GM18868 (cell line): ENCODE results near the gene ATP8A2.

Experiments
- ATAC-seq: cut with Tn5 transposase; IDR thresholded peaks from one replicate; pipeline ENCODE4 v1.9.1; 2021; ENCODE audit warnings: mild to moderate bottlenecking, moderate library complexity; ENCODE audit not compliant: unreplicated experiment

Gene ATP8A2

GRCh38 chr13:25722893-25723292 is 351.1 kb downstream of the ATP8A2 start:
- ATAC-seq = no peak

- no peak for ATAC-seq
Measured at GRCh38 chr13:25725104-25725503, 353.3 kb downstream of the ATP8A2 start.

- ATAC-seq = no peak
Measured at GRCh38 chr13:25727250-25727649, 355.5 kb downstream of the ATP8A2 start.

- no peak for ATAC-seq
Measured at GRCh38 chr13:25727810-25728209, 356.0 kb downstream of the ATP8A2 start.

GRCh38 chr13:25729201-25729600 is 357.4 kb downstream of the ATP8A2 start:
- no peak for ATAC-seq

- no peak for ATAC-seq
Measured at GRCh38 chr13:25731037-25731436, 359.3 kb downstream of the ATP8A2 start.

GRCh38 chr13:25731536-25731935 is 359.8 kb downstream of the ATP8A2 start:
- no peak for ATAC-seq

- ATAC-seq = no peak
Measured at GRCh38 chr13:25732111-25732865, 360.5 kb downstream of the ATP8A2 start.

- ATAC-seq = no peak
Measured at GRCh38 chr13:25733001-25733491, 361.3 kb downstream of the ATP8A2 start.

- no peak for ATAC-seq
Measured at GRCh38 chr13:25733696-25734435, 362.1 kb downstream of the ATP8A2 start.

- no peak for ATAC-seq
Measured at GRCh38 chr13:25738342-25739196, 366.8 kb downstream of the ATP8A2 start.

GRCh38 chr13:25739376-25739775 is 367.6 kb downstream of the ATP8A2 start:
- no peak for ATAC-seq

- no peak for ATAC-seq
Measured at GRCh38 chr13:25741796-25742195, 370.0 kb downstream of the ATP8A2 start.

- ATAC-seq = no peak
Measured at GRCh38 chr13:25742220-25742619, 370.4 kb downstream of the ATP8A2 start.

- ATAC-seq = no peak
Measured at GRCh38 chr13:25743421-25743820, 371.6 kb downstream of the ATP8A2 start.

- no peak for ATAC-seq
Measured at GRCh38 chr13:25744178-25744577, 372.4 kb downstream of the ATP8A2 start.

- ATAC-seq = no peak
Measured at GRCh38 chr13:25746131-25746530, 374.4 kb downstream of the ATP8A2 start.

GRCh38 chr13:25752957-25753551 is 381.3 kb downstream of the ATP8A2 start:
- ATAC-seq = no peak

- ATAC-seq = no peak
Measured at GRCh38 chr13:25753976-25754375, 382.2 kb downstream of the ATP8A2 start.

- ATAC-seq = no peak
Measured at GRCh38 chr13:25756251-25756650, 384.5 kb downstream of the ATP8A2 start.

GRCh38 chr13:25756912-25757311 is 385.1 kb downstream of the ATP8A2 start:
- no peak for ATAC-seq
